Astrocyte (in vitro differentiated cells and primary cell): ENCODE data around the gene CEACAM16. TPM values are rescaled to one million over a fixed set of nuclear protein-coding genes. Genes with fewer than 3 reads are reported as not detected.

ENCODE experiments used
- DNase-seq: peaks from one replicate; pipeline ENCODE4 v3.0.0-alpha.2; 2010; ENCODE audit warnings: low read depth
- FAIRE-seq: peaks from 2 replicates; lab custom pipeline; 2011; peaks lifted over from hg19 to GRCh38; lab: Jason Lieb, UNC
- H2AFZ ChIP-seq: 2 replicates; pipeline ENCODE4 v1.6.0; 2012; ENCODE audit warnings: low read depth, low read length, inconsistent platforms
- H3K27ac ChIP-seq: 2 replicates; pipeline ENCODE4 v1.5.1; 2011; ENCODE audit warnings: low read depth, low read length, inconsistent platforms
- H3K27me3 ChIP-seq: 2 replicates; pipeline ENCODE4 v1.6.0; 2011; ENCODE audit warnings: low read length, inconsistent platforms; ENCODE audit not compliant: insufficient read depth
- H3K36me3 ChIP-seq: 2 replicates; pipeline ENCODE4 v1.5.1; 2011; ENCODE audit warnings: low read length, inconsistent platforms; ENCODE audit not compliant: insufficient read depth
- H3K4me1 ChIP-seq: 2 replicates; pipeline ENCODE4 v1.5.1; 2011; ENCODE audit warnings: low read length, inconsistent platforms; ENCODE audit not compliant: insufficient read depth
- H3K4me2 ChIP-seq: 2 replicates; pipeline ENCODE4 v1.6.0; 2012; ENCODE audit warnings: low read length, inconsistent platforms
- H3K4me3 ChIP-seq: 2 replicates; pipeline ENCODE4 v1.5.1; 2011; ENCODE audit warnings: low read depth, mild to moderate bottlenecking, low read length, inconsistent platforms; ENCODE audit not compliant: insufficient read depth
- H3K79me2 ChIP-seq: 2 replicates; pipeline ENCODE4 v1.6.0; 2012; ENCODE audit warnings: mild to moderate bottlenecking, low read length, inconsistent platforms; ENCODE audit not compliant: insufficient read depth
- H3K9ac ChIP-seq: 2 replicates; pipeline ENCODE4 v1.6.0; 2012; ENCODE audit warnings: mild to moderate bottlenecking, low read length, inconsistent platforms
- H3K9me3 ChIP-seq: 2 replicates; pipeline ENCODE4 v1.5.1; 2012; ENCODE audit warnings: low read depth, mild to moderate bottlenecking, low read length, inconsistent platforms; ENCODE audit not compliant: insufficient read depth
- H4K20me1 ChIP-seq: 2 replicates; pipeline ENCODE4 v1.6.0; 2012; ENCODE audit warnings: low read length, inconsistent platforms; ENCODE audit not compliant: insufficient read depth
- H3K27ac Mint-ChIP-seq: one replicate; pipeline ENCODE4 v1.8.0; 2021; ENCODE audit warnings: mild to moderate bottlenecking, mixed read lengths; ENCODE audit not compliant: unreplicated experiment
- H3K27me3 Mint-ChIP-seq: one replicate; pipeline ENCODE4 v1.8.0; 2021; ENCODE audit warnings: low read depth, mixed read lengths; ENCODE audit not compliant: unreplicated experiment
- H3K36me3 Mint-ChIP-seq: one replicate; pipeline ENCODE4 v1.8.0; 2021; ENCODE audit warnings: low read depth, mixed read lengths; ENCODE audit not compliant: unreplicated experiment
- H3K4me1 Mint-ChIP-seq: one replicate; pipeline ENCODE4 v1.8.0; 2021; ENCODE audit warnings: low read depth, mixed read lengths; ENCODE audit not compliant: unreplicated experiment
- H3K4me3 Mint-ChIP-seq: one replicate; pipeline ENCODE4 v1.8.0; 2021; ENCODE audit warnings: mild to moderate bottlenecking, moderate library complexity, mixed read lengths; ENCODE audit not compliant: unreplicated experiment
- H3K9me3 Mint-ChIP-seq: one replicate; pipeline ENCODE4 v1.8.0; 2021; ENCODE audit warnings: mild to moderate bottlenecking, mixed read lengths; ENCODE audit not compliant: unreplicated experiment
- CTCF ChIP-seq: IDR thresholded peaks from 2 replicates; pipeline ENCODE4 v1.5.1; 2011; ENCODE audit warnings: low read depth, mild to moderate bottlenecking, inconsistent platforms, low read length, moderate library complexity; ENCODE audit not compliant: insufficient read depth
- EZH2 ChIP-seq: IDR thresholded peaks from 2 replicates; pipeline ENCODE4 v1.6.1; 2012; ENCODE audit warnings: mild to moderate bottlenecking, low read length, inconsistent platforms; ENCODE audit not compliant: insufficient read depth
- total RNA-seq: library from RNA; stranded (reverse); gene quantifications from 2 replicates; pipeline ENCODE4 v1.2.1, GENCODE V29; 2021

Gene CEACAM16
- total RNA-seq, 1 donor from 2014 or later = 0.14 TPM

DNA sequence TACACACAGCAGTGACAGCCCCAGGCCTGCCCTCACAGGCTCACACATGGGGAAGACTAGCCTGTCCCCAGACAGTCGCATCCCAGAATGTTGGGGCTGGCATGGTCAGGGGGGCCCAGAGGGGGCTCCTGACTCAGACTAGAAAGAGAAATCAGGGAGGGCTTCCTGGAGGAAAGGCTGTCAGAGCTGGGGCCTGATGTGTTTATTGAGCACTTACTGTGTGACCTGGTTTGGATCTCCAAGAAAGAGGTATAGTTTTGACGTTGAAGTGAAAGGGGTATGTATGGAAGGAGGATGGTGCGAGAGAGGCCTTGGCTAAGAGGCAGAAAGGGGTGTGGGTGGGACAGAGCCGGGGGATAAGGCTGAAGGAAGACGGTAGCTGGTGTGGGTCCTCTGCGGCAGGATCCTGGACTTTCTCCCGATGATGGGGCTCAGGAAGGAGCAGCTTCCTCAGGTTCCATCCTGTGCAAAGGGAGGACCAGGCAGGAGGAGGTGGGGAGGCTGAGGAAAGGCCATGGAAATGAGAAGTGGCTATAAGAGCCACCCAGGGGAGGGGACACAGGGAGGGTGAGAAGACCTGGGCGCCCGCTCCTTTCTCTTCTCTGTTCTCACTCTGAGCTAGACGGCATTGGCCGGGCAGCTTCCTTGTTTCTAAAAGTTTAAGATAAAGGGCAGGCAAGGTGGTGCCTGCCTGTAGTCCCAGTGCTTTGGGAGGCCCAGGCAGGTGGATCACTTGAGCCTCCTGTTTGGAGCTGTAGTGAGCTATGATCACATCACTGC is 33.5 kb downstream of the CEACAM16 start:
- TF ChIP-seq EZH2 (no peak), CTCF (no peak)
- H3K27me3 Mint-ChIP-seq = peaks cover 13% of the 10 kb centered on the region

GRCh38 chr19:44734357-44734756 is 35.4 kb downstream of the CEACAM16 start:
- no peaks in the 10 kb centered on the region for H3K79me2 ChIP-seq
- FAIRE-seq = no peak
- no peaks in the 10 kb centered on the region for H3K36me3 ChIP-seq
- H3K27ac Mint-ChIP-seq = no peak overlapping the region
- no peak overlapping the region for H3K4me2 ChIP-seq
- no peaks in the 10 kb centered on the region for H3K27me3 ChIP-seq
- H3K9ac ChIP-seq = no peak overlapping the region
- H3K4me1 Mint-ChIP-seq = peaks cover 3% of the 10 kb centered on the region
- H3K27ac ChIP-seq = no peak overlapping the region
- no peak overlapping the region for H3K4me3 Mint-ChIP-seq
- H3K4me1 ChIP-seq = peaks cover 22% of the 10 kb centered on the region
- H3K27me3 Mint-ChIP-seq = peaks cover 7% of the 10 kb centered on the region
- no peaks in the 10 kb centered on the region for H3K9me3 ChIP-seq
- no peak for DNase-seq
- no peak overlapping the region for H3K4me3 ChIP-seq
- TF ChIP-seq CTCF = no peak
- TF ChIP-seq EZH2 = no peak
- H3K9me3 Mint-ChIP-seq = no peaks in the 10 kb centered on the region
- H2AFZ ChIP-seq = no peak overlapping the region
- H4K20me1 ChIP-seq = no peaks in the 10 kb centered on the region
- H3K36me3 Mint-ChIP-seq = no peaks in the 10 kb centered on the region

More for the DNA sequence above, 33.5 kb downstream of the CEACAM16 start:
- Histone ChIP-seq H3K27me3 (no peaks in the 10 kb centered on the region), H3K9me3 (no peaks in the 10 kb centered on the region), H3K79me2 (no peaks in the 10 kb centered on the region), H4K20me1 (no peaks in the 10 kb centered on the region), H3K4me2 (no peak overlapping the region), H3K27ac (no peak overlapping the region), H3K36me3 (no peaks in the 10 kb centered on the region), H2AFZ (no peak overlapping the region), H3K9ac (no peak overlapping the region), H3K4me1 (peaks cover 11% of the 10 kb centered on the region), H3K4me3 (no peak overlapping the region)
- no peaks in the 10 kb centered on the region for H3K36me3 Mint-ChIP-seq
- no peak for DNase-seq
- FAIRE-seq = no peak
- peaks cover 3% of the 10 kb centered on the region for H3K9me3 Mint-ChIP-seq
- no peak overlapping the region for H3K4me3 Mint-ChIP-seq
- peaks cover 3% of the 10 kb centered on the region for H3K4me1 Mint-ChIP-seq
- H3K27ac Mint-ChIP-seq = no peak overlapping the region

DNA sequence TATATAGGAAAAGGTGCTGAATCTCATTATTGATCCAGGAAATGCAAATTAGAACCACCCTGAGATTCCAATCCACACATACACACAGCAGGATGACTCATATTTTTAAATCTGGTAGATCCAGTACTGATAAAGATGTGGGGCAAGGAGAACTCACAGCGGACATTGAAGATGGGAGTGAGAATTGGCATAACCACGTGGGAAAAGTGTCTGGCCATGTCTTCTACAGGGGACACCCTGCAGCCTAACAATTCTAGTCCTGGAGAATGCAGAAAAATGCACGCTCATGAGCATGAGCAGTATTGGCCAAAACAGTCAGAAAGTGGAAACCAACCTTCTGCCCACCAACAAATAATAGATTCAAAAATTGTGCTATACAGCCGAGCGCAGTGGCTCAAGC is 36.1 kb downstream of the CEACAM16 start:
- Mint-ChIP-seq H3K27ac (no peak overlapping the region), H3K27me3 (peaks cover 5% of the 10 kb centered on the region), H3K9me3 (no peaks in the 10 kb centered on the region), H3K4me1 (peaks cover 3% of the 10 kb centered on the region), H3K36me3 (no peaks in the 10 kb centered on the region), H3K4me3 (no peak overlapping the region)
- Histone ChIP-seq H3K9ac (no peak overlapping the region), H3K4me3 (no peak overlapping the region), H3K27ac (no peak overlapping the region), H3K4me1 (peaks cover 22% of the 10 kb centered on the region), H3K79me2 (no peaks in the 10 kb centered on the region), H3K4me2 (no peak overlapping the region), H3K36me3 (no peaks in the 10 kb centered on the region), H3K9me3 (no peaks in the 10 kb centered on the region), H2AFZ (no peak overlapping the region), H3K27me3 (no peaks in the 10 kb centered on the region), H4K20me1 (no peaks in the 10 kb centered on the region)
- TF ChIP-seq CTCF (no peak), EZH2 (no peak)
- FAIRE-seq = no peak
- no peak for DNase-seq
